HEK293 (cell line): ENCODE data around the gene ERF.
A peak's percentile ranks its signal among the peaks of the same experiment; 100 is the strongest.

Experiments used
- GFI1B ChIP-seq: fragments of 450-650 bp; formaldehyde crosslinking; IDR thresholded peaks from 2 replicates; pipeline ENCODE4 v1.5.1; 2016; ENCODE audit warnings: missing biosample characterization, missing genetic modification characterization
- KLF16 ChIP-seq: fragments of 450-650 bp; formaldehyde crosslinking; IDR thresholded peaks from 2 replicates; pipeline ENCODE4 v1.5.1; 2017; ENCODE audit warnings: missing biosample characterization, missing genetic modification characterization
- KLF17 ChIP-seq: fragments of 450-650 bp; formaldehyde crosslinking; IDR thresholded peaks from 2 replicates; pipeline ENCODE4 v1.5.1; 2016; ENCODE audit warnings: missing biosample characterization, missing genetic modification characterization
- PRDM2 ChIP-seq: fragments of 450-650 bp; formaldehyde crosslinking; IDR thresholded peaks from 2 replicates; pipeline ENCODE4 v1.5.1; 2016; ENCODE audit warnings: missing biosample characterization, missing genetic modification characterization, borderline replicate concordance
- SALL2 ChIP-seq: fragments of 450-650 bp; formaldehyde crosslinking; IDR thresholded peaks from 2 replicates; pipeline ENCODE4 v1.5.0; 2017; ENCODE audit warnings: missing biosample characterization, mild to moderate bottlenecking, missing genetic modification characterization, borderline replicate concordance
- SP2 ChIP-seq: fragments of 450-650 bp; formaldehyde crosslinking; IDR thresholded peaks from 2 replicates; pipeline ENCODE4 v1.5.1; 2016; ENCODE audit warnings: missing biosample characterization, missing genetic modification characterization
- SP3 ChIP-seq: fragments of 450-650 bp; formaldehyde crosslinking; IDR thresholded peaks from 2 replicates; pipeline ENCODE4 v1.5.1; 2016; ENCODE audit warnings: missing biosample characterization, missing genetic modification characterization
- TSHZ1 ChIP-seq: fragments of 450-650 bp; formaldehyde crosslinking; IDR thresholded peaks from 2 replicates; pipeline ENCODE4 v1.5.1; 2016; ENCODE audit warnings: missing biosample characterization, missing genetic modification characterization, borderline replicate concordance
- ZBTB26 ChIP-seq: fragments of 450-650 bp; formaldehyde crosslinking; optimal IDR thresholded peaks from 2 replicates; pipeline ENCODE3; 2016; ENCODE audit warnings: missing biosample characterization, mild to moderate bottlenecking, missing genetic modification characterization
- ZEB2 ChIP-seq: fragments of 450-650 bp; formaldehyde crosslinking; IDR thresholded peaks from 2 replicates; pipeline ENCODE4 v1.5.1; 2016; ENCODE audit warnings: missing biosample characterization, missing genetic modification characterization
- ZNF202 ChIP-seq: fragments of 450-650 bp; formaldehyde crosslinking; IDR thresholded peaks from 2 replicates; pipeline ENCODE4 v1.5.1; 2016; ENCODE audit warnings: missing biosample characterization, missing genetic modification characterization, borderline replicate concordance
- ZNF211 ChIP-seq: fragments of 450-650 bp; formaldehyde crosslinking; IDR thresholded peaks from 2 replicates; pipeline ENCODE4 v1.5.1; 2016; ENCODE audit warnings: low read depth, missing biosample characterization, missing genetic modification characterization
- ZNF394 ChIP-seq: fragments of 450-650 bp; formaldehyde crosslinking; IDR thresholded peaks from 2 replicates; pipeline ENCODE4 v1.5.1; 2016; ENCODE audit warnings: missing biosample characterization, missing genetic modification characterization, mild to moderate bottlenecking, moderate library complexity, borderline replicate concordance
- ZNF518A ChIP-seq: fragments of 450-650 bp; formaldehyde crosslinking; conservative IDR thresholded peaks from 2 replicates; pipeline ENCODE4 v1.5.1; 2016; ENCODE audit warnings: low read depth, missing biosample characterization, missing genetic modification characterization
- ZNF549 ChIP-seq: fragments of 450-650 bp; IDR thresholded peaks from 2 replicates; pipeline ENCODE4 v1.5.1; 2018; ENCODE audit warnings: missing biosample characterization, missing genetic modification characterization, mild to moderate bottlenecking, inconsistent platforms, moderate library complexity
- ZNF600 ChIP-seq: fragments of 450-650 bp; formaldehyde crosslinking; IDR thresholded peaks from 2 replicates; pipeline ENCODE4 v1.5.1; 2016; ENCODE audit warnings: missing biosample characterization, missing genetic modification characterization
- ZNF792 ChIP-seq: fragments of 450-650 bp; formaldehyde crosslinking; IDR thresholded peaks from 2 replicates; pipeline ENCODE4 v1.5.1; 2016; ENCODE audit warnings: missing biosample characterization, missing genetic modification characterization
- ZSCAN18 ChIP-seq: fragments of 450-650 bp; formaldehyde crosslinking; IDR thresholded peaks from 2 replicates; pipeline ENCODE4 v1.5.1; 2016; ENCODE audit warnings: missing biosample characterization, missing genetic modification characterization

ERF gene

GRCh38 chr19:42254850-42255765, at the start of gene ERF (continued):
- no peak for TF ChIP-seq ZNF792 (tag by site-specific recombination)
- no peak for TF ChIP-seq ZEB2 (tag by site-specific recombination)
- no peak for TF ChIP-seq KLF16
- no peak for TF ChIP-seq PRDM2 (tag by site-specific recombination)
- no peak for TF ChIP-seq ZNF211 (tag by site-specific recombination)
- TF ChIP-seq TSHZ1, result no peak
- TF ChIP-seq KLF17, result no peak
- TF ChIP-seq ZBTB26 (tag by site-specific recombination), result no peak
- TF ChIP-seq GFI1B (tag by site-specific recombination), result no peak
- no peak for TF ChIP-seq ZSCAN18 (tag by site-specific recombination)
- no peak for TF ChIP-seq SALL2
- no peak for TF ChIP-seq ZNF518A (tag by site-specific recombination)
- peak; percentile 72 for TF ChIP-seq SP2
- no peak for TF ChIP-seq ZNF600 (tag by site-specific recombination)
- peak; percentile 47; the same call in 1 of the 2 replicates for TF ChIP-seq SP3 (tag by site-specific recombination)
- TF ChIP-seq ZNF549 (tag by site-specific recombination), result no peak
- no peak for TF ChIP-seq ZNF202 (tag by site-specific recombination)
- TF ChIP-seq ZNF394, result no peak
- TF ChIP-seq, all 188 proteins: peak for 23
